ENCODE results near the gene PDPK1.
"Not testable (repeated sequence)": the region's sequence is repeated elsewhere in the genome, so short reads cannot be mapped to it uniquely, and the experiment has no call there.

PDPK1 gene

GRCh38 chr16:2620870-2621269 lies 83.0 kb downstream of the PDPK1 start:
- not testable (repeated sequence) for DNase-seq

- not testable (repeated sequence) for DNase-seq
Observed at GRCh38 chr16:2621395-2621794, 83.6 kb downstream of the PDPK1 start.

- not testable (repeated sequence) for DNase-seq
Observed at GRCh38 chr16:2627075-2627474, 89.3 kb downstream of the PDPK1 start.

GRCh38 chr16:2631203-2631602 lies 93.4 kb downstream of the PDPK1 start:
- not testable (repeated sequence) for DNase-seq

- DNase-seq: not testable (repeated sequence)
Observed at GRCh38 chr16:2632291-2632690, 94.5 kb downstream of the PDPK1 start.

GRCh38 chr16:2639071-2639721 lies 101.4 kb downstream of the PDPK1 start:
- not testable (repeated sequence) for DNase-seq

- DNase-seq: not testable (repeated sequence)
Observed at GRCh38 chr16:2639722-2640072, 101.9 kb downstream of the PDPK1 start.

GRCh38 chr16:2642561-2642960 lies 104.7 kb downstream of the PDPK1 start:
- DNase-seq: not testable (repeated sequence)

GRCh38 chr16:2644754-2645453 lies 107.1 kb downstream of the PDPK1 start:
- DNase-seq: not testable (repeated sequence)

- DNase-seq: not testable (repeated sequence)
Observed at GRCh38 chr16:2651268-2651871, 113.5 kb downstream of the PDPK1 start.

Data from NCI-H1417 treated with DMSO at 0.1 percent for 48 hours (cell line).